NCI-H226 (cell line): ENCODE measurements around the gene ZCCHC2.

Source experiments
- DNase-seq: peaks from one replicate; pipeline ENCODE4 v3.0.0-alpha.2; 2015

Gene ZCCHC2

GRCh38 chr18:62512532-62512931 is 10.3 kb upstream of the ZCCHC2 start:
- DNase-seq = no peak

- DNase-seq = peak; percentile 20
These were observed 9.8 kb upstream of the ZCCHC2 start for GRCh38 chr18:62512996-62513395.

- no peak for DNase-seq
These were observed 8.3 kb upstream of the ZCCHC2 start for GRCh38 chr18:62514570-62514969.

- DNase-seq = no peak
These were observed 6.6 kb upstream of the ZCCHC2 start for GRCh38 chr18:62516242-62516641.

- DNase-seq = no peak
These were observed 4.1 kb upstream of the ZCCHC2 start for GRCh38 chr18:62518460-62519375.

GRCh38 chr18:62519684-62520083 is 3.1 kb upstream of the ZCCHC2 start:
- DNase-seq = no peak

GRCh38 chr18:62521082-62521481 is 1.7 kb upstream of the ZCCHC2 start:
- DNase-seq = no peak

GRCh38 chr18:62521593-62521992 is 1.2 kb upstream of the ZCCHC2 start:
- no peak for DNase-seq

- DNase-seq = no peak
These were observed 684 bp upstream of the ZCCHC2 start for GRCh38 chr18:62522178-62522503.

GRCh38 chr18:62523255-62523588 is 397 bp downstream of the ZCCHC2 start:
- DNase-seq = no peak

GRCh38 chr18:62523631-62524439 is 1.0 kb downstream of the ZCCHC2 start:
- DNase-seq = peak; percentile 20

GRCh38 chr18:62524440-62525200 is 1.8 kb downstream of the ZCCHC2 start:
- DNase-seq = peak; percentile 22

- DNase-seq = no peak
These were observed 2.8 kb downstream of the ZCCHC2 start for GRCh38 chr18:62525608-62526007.

GRCh38 chr18:62526098-62527025 is 3.5 kb downstream of the ZCCHC2 start:
- DNase-seq = peak; percentile 79

- no peak for DNase-seq
These were observed 6.8 kb downstream of the ZCCHC2 start for GRCh38 chr18:62529597-62529996.

GRCh38 chr18:62531078-62531477 is 8.3 kb downstream of the ZCCHC2 start:
- no peak for DNase-seq

GRCh38 chr18:62531931-62532330 is 9.1 kb downstream of the ZCCHC2 start:
- DNase-seq = no peak

GRCh38 chr18:62536005-62536404 is 13.2 kb downstream of the ZCCHC2 start:
- DNase-seq = no peak

GRCh38 chr18:62537042-62537894 is 14.4 kb downstream of the ZCCHC2 start:
- DNase-seq = no peak

- DNase-seq = no peak
These were observed 15.1 kb downstream of the ZCCHC2 start for GRCh38 chr18:62537946-62538345.

- no peak for DNase-seq
These were observed 16.1 kb downstream of the ZCCHC2 start for GRCh38 chr18:62538881-62539280.
